Transverse colon (tissue), 4 donors: ENCODE measurements around the gene AGR2. TPM values are rescaled to one million over a fixed set of nuclear protein-coding genes. Genes with fewer than 3 reads are reported as not detected.

Experiments
- DNase-seq: peaks from one replicate; pipeline ENCODE4 v3.0.0-alpha.2; 2019
- H3K27ac ChIP-seq, 4 donors: fragments of 200-600 bp; sonication (generic); 2 replicates each; pipeline ENCODE4 v1.5.1; 2016 to 2018; ENCODE audit warnings: inconsistent platforms in 4 of 4
- H3K27me3 ChIP-seq: fragments of 200-600 bp; sonication (generic); 2 replicates; pipeline ENCODE4 v1.5.1; 2017; ENCODE audit warnings: inconsistent platforms
- H3K36me3 ChIP-seq, 4 donors: fragments of 200-600 bp; sonication (generic); 2 replicates each; pipeline ENCODE4 v1.5.1; 2017 to 2019; ENCODE audit warnings: inconsistent platforms in 4 of 4
- H3K4me1 ChIP-seq, 4 donors: fragments of 200-600 bp; sonication (generic); 2 replicates each; pipeline ENCODE4 v1.5.1; 2017 to 2020; ENCODE audit warnings: inconsistent platforms in 4 of 4
- H3K4me3 ChIP-seq, 4 donors: fragments of 200-600 bp; sonication (generic); 1 replicate in 1 of 4; 2 replicates in 3 of 4; pipeline versions ENCODE4 v1.5.1 to v1.6.1; 2017 to 2019; ENCODE audit warnings: inconsistent platforms in 4 of 4
- H3K9me3 ChIP-seq, 2 donors: fragments of 200-600 bp; sonication (generic); 2 replicates each; pipeline ENCODE4 v1.5.1; 2017 to 2019; ENCODE audit warnings: inconsistent platforms in 2 of 2
- EP300 ChIP-seq: sonication (generic); formaldehyde crosslinking; IDR thresholded peaks from one replicate; pipeline ENCODE4 v1.6.1; 2017; ENCODE audit warnings: antibody characterized with exemption, low read depth
- POLR2A ChIP-seq: fragments of 450-650 bp; IDR thresholded peaks from one replicate; pipeline ENCODE4 v1.6.1; 2016; ENCODE audit warnings: antibody characterized with exemption, mild to moderate bottlenecking, moderate library complexity
- POLR2AphosphoS5 ChIP-seq, 3 donors: sonication (generic); formaldehyde crosslinking; IDR thresholded peaks; one replicate each; pipeline ENCODE4 v1.6.1; 2016; ENCODE audit warnings: antibody characterized with exemption in 3 of 3
- WGBS, 2 donors: methylation state at CpG; one replicate each; pipeline ENCODE4 v1.1.5; 2018; ENCODE audit warnings: low coverage in 1 of 2; 5-methylcytosine and 5-hydroxymethylcytosine counted together
- in situ Hi-C, 4 donors: fragments of 200-750 bp; cut with MboI; loops; one replicate each; pipeline versions ENCODE4 v1.15.0 to v1.15.1; 2017; ENCODE audit warnings: low sequenced_read_pairs in 3 of 4, low pct_ligation_motif_present in 1 of 4, low pct_unique_long_range_greater_than_20kb in 1 of 4
- intact Hi-C: fragments of 100-400 bp; cut with DNase I; formaldehyde crosslinking; loops from one replicate; pipeline ENCODE4 v1.15.1; 2023; ENCODE audit warnings: low total_unique reads
- total RNA-seq, 4 donors: library from RNA; depleted of rRNA; stranded (reverse); fragments of >200 nt; gene quantifications; one replicate each; pipeline ENCODE4 v1.1.0, GENCODE V29; 2016
- TF ChIP-seq, protein P1 (sequence below), 5 experiments: fragments of 200-600 bp in 3 of 5; fragments of 450-650 bp in 2 of 5; sonication (generic) in 3 of 5; IDR thresholded peaks; 1 replicate in 2 of 5; 2 replicates in 3 of 5; pipeline ENCODE4 v1.5.1; 2016 to 2017; ENCODE audit warnings: antibody characterized with exemption in 5 of 5, inconsistent platforms in 3 of 5, mild to moderate bottlenecking in 2 of 5, moderate library complexity in 1 of 5

The AGR2 gene
- total RNA-seq, 4 donors from 2014 or later: 32.9 to 297 (median 215) TPM

GRCh38 chr7:16849296-16850148 lies 44.7 kb upstream of the AGR2 start:
- 86 to 88% methylated on average over 8 to 12 of the region's 12 CpGs for WGBS, 2 donors
- Histone ChIP-seq H3K4me3 (no peak overlapping the region), H3K27ac (peak overlapping the region in 1 of 4 donors; percentile 6), H3K4me1 (peaks cover 0 to 47% (median 12%) of the 10 kb centered on the region in 4 donors), H3K9me3 (no peaks in the 10 kb centered on the region), H3K36me3 (no peaks in the 10 kb centered on the region), H3K27me3 (no peaks in the 10 kb centered on the region)
- TF ChIP-seq POLR2AphosphoS5 (IDR thresholded peaks at IDR 0.05): no peak
- TF ChIP-seq, protein P1, sequence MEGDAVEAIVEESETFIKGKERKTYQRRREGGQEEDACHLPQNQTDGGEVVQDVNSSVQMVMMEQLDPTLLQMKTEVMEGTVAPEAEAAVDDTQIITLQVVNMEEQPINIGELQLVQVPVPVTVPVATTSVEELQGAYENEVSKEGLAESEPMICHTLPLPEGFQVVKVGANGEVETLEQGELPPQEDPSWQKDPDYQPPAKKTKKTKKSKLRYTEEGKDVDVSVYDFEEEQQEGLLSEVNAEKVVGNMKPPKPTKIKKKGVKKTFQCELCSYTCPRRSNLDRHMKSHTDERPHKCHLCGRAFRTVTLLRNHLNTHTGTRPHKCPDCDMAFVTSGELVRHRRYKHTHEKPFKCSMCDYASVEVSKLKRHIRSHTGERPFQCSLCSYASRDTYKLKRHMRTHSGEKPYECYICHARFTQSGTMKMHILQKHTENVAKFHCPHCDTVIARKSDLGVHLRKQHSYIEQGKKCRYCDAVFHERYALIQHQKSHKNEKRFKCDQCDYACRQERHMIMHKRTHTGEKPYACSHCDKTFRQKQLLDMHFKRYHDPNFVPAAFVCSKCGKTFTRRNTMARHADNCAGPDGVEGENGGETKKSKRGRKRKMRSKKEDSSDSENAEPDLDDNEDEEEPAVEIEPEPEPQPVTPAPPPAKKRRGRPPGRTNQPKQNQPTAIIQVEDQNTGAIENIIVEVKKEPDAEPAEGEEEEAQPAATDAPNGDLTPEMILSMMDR (IDR thresholded peaks at IDR 0.05): no peak
- TF ChIP-seq EP300: no peak
- no peak for TF ChIP-seq POLR2A
- no peak for DNase-seq
- intact Hi-C loops: no loop called here
- in situ Hi-C loops: no loop called here

DNA sequence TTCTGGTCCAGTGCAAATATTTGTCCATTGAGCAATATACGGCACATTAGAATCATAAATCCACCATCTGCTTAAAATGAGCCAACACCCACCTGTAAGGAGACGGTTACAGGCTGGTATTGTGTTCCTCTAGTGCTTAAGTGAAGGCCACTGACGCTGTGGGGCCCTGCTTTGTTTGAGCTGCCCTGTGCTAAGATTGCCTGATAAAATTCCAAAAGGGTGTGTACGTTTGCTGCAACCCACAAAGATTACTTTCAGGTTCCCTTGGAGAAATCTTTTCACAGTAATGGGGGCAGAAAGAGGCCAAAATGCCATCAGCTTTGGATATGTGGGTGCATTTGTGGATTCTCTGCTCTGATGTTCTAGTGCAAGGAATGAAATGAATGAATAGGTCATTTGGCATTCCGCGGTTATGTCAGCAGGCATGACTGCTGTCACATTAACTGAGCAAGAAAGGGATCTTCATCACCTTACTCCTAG lies 42.6 kb upstream of the AGR2 start:
- in situ Hi-C loops: no loop called here
- Histone ChIP-seq H3K36me3 (no peaks in the 10 kb centered on the region), H3K27ac (peak overlapping the region; percentile 69 to 78 (median 72)), H3K27me3 (no peaks in the 10 kb centered on the region), H3K9me3 (no peaks in the 10 kb centered on the region), H3K4me3 (no peak overlapping the region), H3K4me1 (peaks cover 0 to 45% (median 12%) of the 10 kb centered on the region in 4 donors)
- WGBS, 2 donors: 54 to 63% methylated on average over 3 to 6 of the region's 6 CpGs
- intact Hi-C loops: no loop called here
- TF ChIP-seq EP300 (peak; percentile 42), POLR2AphosphoS5 (IDR thresholded peaks at IDR 0.05) (peak in 2 of 3 donors; percentile 43 to 46), POLR2A (no peak)
- TF ChIP-seq, protein P1 (IDR thresholded peaks at IDR 0.05): no peak
- DNase-seq: peak; percentile 75

- Histone ChIP-seq H3K27ac (peak overlapping the region; percentile 66 to 78 (median 70)), H3K9me3 (no peaks in the 10 kb centered on the region), H3K4me1 (peaks cover 0 to 37% (median 12%) of the 10 kb centered on the region in 4 donors), H3K4me3 (no peak overlapping the region), H3K27me3 (no peaks in the 10 kb centered on the region), H3K36me3 (no peaks in the 10 kb centered on the region)
- intact Hi-C loops (no loop called here), in situ Hi-C loops (no loop called here)
- TF ChIP-seq, protein P1 (IDR thresholded peaks at IDR 0.05): no peak
- TF ChIP-seq POLR2AphosphoS5 (IDR thresholded peaks at IDR 0.05) (no peak), EP300 (no peak), POLR2A (no peak)
- 11 to 42% methylated on average over 2 of the region's 2 CpGs for WGBS, 2 donors
- DNase-seq: no peak
Measured at GRCh38 chr7:16846601-16847165, 41.9 kb upstream of the AGR2 start.

- in situ Hi-C loops: no loop called here
- TF ChIP-seq POLR2A (no peak), POLR2AphosphoS5 (IDR thresholded peaks at IDR 0.05) (no peak), EP300 (no peak)
- TF ChIP-seq, protein P1 (IDR thresholded peaks at IDR 0.05): no peak
Measured at GRCh38 chr7:16845746-16846145, 40.9 kb upstream of the AGR2 start.

More at GRCh38 chr7:16845746-16846145, 40.9 kb upstream of the AGR2 start:
- peak overlapping the region in 1 of 4 donors; percentile 78 for H3K27ac ChIP-seq
- no peak overlapping the region for H3K4me3 ChIP-seq
- peaks cover 0 to 36% (median 12%) of the 10 kb centered on the region in 4 donors for H3K4me1 ChIP-seq
- no peaks in the 10 kb centered on the region for H3K9me3 ChIP-seq
- H3K36me3 ChIP-seq: no peaks in the 10 kb centered on the region
- no peaks in the 10 kb centered on the region for H3K27me3 ChIP-seq
- intact Hi-C loops: no loop called here
- DNase-seq: no peak
